AG08396 (cell line): ENCODE data around the gene RMI2.
A peak's percentile ranks its signal among the peaks of the same experiment; 100 is the strongest.

Source experiments
- DNase-seq: peaks from one replicate; pipeline ENCODE4 v3.0.0; 2012; ENCODE audit warnings: low spot score, mixed read lengths

RMI2 gene

DNA sequence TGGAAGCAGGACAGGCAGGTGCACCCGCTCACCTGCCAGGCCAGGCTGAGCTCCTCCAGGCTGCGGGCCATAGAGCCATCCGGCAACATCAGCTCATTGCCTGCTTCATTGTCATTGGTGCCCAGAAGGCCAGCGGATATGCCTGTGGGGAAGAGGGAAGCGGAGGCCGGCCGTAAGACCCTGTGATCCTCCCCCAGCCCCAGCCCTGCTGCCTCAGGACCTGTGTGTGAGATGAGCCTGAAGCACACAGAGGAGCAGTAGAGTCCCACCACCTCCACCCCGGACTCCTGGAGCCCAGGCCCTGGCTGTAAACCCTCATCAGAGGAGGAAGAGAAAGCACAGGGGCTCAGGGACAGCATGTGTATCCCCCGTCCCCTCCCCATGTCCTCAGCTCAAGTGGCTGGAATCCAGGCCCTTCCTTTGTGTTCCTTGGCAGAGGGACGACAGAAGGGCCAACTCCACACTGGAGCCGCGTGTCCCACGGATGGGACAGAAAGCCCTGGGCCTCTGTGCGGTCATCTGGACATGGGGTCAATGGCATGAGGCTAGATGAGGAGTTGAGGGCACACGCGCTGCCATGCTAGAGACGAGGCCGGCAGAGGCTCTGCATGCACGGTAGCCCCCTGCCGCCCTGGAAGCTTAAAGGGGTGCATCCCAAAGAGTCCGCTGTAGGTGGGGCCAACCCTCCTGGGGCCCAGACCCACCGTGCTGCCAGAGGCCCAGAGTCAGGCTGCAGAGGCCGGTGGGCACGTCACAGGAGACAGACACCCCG lies 39.1 kb downstream of the RMI2 start:
- DNase-seq: no peak

DNA sequence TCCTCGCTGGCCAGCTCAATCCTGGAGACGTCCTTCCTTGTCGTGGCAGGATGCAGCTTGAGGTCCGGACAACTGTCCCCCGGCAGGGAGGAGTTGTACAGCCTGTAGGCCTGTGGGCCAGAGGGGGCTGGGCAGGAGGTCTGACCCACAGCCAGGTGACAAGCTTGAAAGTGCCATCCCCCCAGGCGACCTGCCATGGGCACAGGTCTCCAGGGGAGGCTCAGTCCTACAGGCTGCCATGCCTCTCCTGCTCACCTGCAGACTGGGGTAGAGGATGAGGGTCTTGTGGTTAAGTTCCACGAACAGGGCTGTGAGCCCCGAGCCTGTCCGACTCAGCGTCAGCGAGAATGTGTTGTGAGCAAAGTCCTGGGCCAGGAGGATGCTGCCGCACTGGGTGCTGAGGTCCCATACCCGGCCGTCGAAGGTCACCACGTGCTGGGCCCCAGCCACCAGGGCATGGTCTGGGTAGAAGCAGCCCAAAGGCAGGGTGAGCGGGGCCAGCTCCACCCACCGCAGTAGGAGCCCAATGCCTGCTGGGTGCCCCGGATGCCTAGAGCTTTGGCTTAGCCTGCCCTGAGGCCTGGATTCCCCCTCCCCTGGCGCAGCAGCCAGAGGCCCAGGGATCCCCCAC lies 39.8 kb downstream of the RMI2 start:
- no peak for DNase-seq

DNA sequence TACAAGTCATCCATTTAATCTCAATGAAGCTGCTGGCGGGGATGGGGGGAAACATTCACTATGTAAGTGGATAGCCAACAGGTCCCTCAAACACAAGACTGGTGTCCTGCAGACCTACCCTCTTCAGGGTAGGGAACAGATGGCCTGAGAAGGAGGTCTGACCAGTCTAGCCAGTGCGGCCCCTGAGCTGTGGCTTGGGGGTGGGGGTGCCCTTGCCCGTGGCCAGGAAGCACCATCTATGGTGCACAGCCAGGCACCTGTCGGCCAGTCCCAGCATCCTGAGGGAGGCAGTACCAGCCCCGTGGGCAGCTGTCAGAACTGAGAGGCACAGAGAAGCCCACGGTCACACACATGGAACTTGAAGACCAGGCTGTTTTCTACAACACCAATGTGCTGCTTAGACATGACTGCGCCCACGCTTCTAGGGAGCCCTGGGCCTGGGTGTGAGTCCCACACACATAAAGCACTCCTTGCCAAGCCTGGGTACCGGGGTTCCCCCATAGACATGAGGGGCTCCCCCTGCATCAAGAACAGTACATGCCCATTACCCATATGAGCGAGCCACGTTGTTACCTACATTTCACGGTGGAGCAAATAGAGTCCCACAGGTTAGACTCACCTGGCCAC lies 40.9 kb downstream of the RMI2 start:
- DNase-seq: no peak

DNA sequence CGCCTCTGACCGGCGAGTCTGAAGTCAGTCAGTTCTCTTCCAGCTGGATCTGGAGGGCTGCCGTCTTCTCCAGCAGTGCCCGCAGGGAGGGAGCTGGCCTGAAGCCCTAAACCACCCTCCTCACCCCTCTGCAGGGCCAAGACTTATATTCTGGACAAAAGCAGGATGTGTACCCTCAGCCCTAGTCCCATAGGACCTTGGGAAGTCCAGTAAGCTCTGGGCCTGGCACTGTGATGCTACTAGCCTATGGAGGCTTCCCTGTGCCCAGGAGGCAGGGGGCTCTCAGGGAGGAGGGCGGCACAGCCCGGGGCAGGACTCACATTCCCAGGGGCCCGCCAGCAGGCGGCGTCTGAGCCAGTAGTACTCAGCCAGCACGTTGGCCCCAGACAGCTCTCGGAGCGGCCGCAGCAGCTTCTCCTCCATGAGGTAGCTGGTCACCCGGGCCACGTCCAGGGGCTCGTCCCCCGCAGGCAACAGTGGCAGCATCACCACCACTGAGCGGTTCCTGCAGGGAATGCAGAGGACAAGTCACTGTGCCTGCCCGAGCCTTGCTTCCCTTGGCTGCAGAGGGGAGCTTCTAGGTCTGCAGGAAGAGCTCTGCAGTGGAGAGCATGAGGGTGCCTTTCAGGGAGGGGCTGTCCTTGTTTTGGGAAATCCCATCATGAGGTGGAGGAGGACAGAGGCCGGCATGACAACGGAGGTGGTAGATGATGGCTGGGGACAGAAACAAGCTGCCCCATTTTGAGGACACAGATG lies 41.7 kb downstream of the RMI2 start:
- peak; percentile 86 for DNase-seq

DNA sequence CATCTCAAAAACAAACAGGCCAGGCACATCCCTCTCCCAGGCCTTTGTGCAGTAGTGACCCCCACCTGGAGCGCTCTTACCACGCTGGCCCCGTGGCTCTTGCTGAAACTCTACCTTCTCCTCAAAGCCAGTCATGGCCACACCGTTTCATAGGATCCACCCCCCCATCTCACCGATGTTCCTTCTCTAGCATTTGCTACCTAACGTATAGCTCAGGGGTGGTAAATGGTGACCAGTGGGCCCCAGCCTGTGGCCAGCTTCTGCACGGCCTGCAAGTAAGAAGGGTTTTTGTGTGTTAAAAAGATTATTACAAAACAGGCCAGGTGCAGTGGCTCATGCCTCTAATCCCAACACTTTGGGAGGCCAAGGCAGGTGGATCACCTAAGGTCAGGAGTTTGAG lies 43.8 kb downstream of the RMI2 start:
- DNase-seq: no peak

DNA sequence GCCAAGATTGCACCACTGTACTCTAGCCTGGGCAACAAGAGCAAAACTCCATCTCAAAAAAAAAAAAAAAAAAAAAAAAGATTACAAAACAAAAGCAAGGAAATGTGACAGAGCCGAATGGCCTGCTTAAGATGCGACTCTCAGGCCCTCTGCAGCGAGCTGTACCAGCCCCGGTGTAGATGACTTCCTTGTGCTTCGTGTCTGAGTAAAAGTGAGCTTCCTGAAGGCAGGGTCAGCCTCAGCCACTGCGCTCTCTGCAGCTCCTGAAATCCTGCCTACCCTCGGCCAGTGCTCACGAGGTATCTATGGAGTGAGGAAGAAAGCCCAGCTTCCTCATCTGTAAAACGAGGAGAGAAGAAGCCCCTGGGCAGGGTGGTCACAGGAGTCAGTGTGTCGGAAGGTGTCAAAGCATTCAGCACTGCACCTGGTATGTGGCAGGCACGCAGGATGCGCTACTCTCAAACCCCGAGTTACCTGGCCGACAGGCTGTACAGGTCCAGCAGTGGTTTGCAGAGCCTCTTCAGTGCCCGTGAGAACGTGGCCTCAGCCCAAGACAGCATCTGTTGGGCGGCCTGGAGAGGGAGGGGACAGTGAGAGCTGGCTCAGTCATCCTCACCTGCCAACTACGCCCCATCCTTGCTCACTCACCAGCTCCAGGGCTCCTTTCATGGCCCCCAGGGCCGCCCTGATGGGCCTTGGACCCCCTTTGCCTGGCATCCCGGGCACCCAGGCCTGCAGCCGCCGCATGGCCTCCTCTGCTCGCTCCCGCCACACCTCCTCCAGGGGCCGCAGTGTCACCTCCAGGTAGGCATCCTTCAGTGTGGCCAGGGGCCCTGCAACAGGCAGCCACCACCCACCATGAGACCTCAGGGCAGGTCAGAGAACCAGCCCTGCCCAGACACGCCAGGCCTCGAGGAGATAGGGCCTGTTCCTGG lies 44.6 kb downstream of the RMI2 start:
- DNase-seq: no peak

DNA sequence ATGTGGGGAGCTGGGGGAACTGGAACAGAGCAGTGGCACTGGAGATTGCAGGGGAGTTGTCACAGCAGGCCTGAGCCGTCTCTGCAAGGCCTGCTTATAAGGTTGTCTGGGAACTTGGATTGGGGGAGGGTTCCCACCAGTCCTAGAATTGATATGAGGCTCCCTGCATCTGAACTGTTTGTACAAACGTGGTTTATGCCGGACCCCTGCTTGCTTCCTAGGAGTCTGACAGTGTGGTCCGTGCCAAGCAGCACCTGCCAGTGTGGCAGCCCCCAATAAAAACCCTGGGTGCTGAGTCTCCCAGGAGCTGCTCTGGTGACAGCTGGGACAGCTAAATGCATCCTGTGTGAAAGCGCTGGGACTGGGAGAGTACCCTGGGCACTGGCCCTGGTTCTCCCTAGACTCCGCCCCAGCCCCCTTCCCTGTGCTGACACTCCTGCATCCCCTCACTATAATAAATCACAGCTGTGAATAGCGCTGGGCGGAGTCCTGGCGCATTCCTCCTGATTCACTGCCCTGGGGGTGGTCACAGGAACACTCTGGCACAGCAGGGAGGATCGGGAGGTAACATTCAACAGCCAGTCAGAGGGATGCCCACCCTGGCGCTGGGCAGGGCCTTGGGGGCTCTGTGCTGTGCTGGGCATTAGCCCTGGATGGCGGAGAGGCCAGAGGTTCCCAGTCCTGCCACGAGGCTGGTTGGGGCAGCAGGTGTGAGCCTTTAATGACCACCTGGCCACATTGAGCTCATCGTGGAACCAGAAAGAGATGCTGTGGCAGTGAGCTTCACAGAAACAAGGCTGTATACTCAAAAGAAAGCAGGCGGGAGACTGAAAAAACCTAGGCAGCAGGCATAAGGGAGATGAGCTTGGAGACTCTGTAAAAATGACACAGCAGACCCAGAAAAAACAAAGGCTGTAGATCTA lies 45.6 kb downstream of the RMI2 start:
- no peak for DNase-seq

DNA sequence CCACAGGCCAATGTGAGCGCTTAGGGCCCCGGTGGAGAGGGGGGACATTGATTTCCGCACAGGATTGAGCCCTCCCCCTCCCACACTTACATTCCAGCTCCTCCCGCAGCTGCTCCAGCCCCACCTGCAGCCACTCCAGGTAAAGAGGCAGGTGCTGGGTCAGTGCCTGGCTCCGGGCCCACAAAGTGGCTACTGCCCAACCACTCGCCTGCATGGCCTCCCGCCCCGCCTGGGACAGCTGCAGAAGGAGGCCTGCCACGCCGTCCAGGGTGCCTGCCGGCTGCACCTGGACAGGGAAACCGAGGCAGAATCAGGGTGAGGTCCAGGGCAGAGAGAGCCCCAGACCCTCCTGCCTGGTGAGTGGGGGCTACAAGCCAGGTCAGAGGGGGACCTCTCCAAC lies 46.3 kb downstream of the RMI2 start:
- no peak for DNase-seq

DNA sequence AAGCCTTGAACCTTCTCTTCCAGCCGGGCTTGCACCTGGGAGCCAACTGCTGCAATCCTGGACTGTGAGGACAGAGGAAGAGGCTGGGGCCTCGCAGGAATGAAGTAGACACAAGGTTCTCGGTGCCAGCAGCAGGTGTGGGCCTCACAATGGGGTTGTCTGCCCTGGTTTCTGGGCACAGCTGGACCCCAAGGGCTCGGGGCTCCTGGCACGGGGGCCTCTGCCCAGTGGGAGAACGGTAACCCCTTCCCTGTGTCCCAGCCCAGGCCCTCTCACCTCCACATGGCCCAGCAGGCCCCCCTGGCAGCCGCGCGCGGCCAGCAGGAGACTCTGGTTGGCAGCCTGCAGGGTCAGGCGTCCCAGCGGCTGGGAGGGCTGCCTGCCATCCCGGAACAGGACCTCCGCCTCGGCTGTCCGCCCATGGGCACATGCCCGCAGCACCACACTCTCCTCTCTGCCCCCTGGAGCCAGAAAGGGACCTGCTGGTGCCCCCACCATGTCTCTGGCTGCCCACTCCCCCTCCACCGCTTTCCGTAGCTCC lies 46.9 kb downstream of the RMI2 start:
- no peak for DNase-seq

DNA sequence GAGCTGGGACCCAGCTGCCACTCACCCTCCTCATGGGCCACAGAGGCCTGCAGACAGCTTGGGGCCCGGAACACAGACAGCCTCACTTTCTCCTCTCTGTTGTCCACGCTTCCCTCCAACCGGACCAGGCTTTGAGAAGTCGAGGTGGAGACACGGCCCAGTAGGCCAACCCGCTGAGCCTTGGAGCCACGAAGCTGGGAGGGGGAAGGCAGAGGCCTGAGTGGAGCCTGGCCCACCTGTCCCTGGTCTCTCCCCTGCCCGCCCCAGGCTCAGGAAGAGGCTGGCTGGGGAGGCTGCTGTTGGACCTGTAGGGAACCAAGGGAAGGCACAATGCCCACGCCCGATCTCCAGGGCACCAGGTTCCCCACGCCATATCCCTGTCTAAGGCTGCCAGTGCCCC lies 48.1 kb downstream of the RMI2 start:
- no peak for DNase-seq

DNA sequence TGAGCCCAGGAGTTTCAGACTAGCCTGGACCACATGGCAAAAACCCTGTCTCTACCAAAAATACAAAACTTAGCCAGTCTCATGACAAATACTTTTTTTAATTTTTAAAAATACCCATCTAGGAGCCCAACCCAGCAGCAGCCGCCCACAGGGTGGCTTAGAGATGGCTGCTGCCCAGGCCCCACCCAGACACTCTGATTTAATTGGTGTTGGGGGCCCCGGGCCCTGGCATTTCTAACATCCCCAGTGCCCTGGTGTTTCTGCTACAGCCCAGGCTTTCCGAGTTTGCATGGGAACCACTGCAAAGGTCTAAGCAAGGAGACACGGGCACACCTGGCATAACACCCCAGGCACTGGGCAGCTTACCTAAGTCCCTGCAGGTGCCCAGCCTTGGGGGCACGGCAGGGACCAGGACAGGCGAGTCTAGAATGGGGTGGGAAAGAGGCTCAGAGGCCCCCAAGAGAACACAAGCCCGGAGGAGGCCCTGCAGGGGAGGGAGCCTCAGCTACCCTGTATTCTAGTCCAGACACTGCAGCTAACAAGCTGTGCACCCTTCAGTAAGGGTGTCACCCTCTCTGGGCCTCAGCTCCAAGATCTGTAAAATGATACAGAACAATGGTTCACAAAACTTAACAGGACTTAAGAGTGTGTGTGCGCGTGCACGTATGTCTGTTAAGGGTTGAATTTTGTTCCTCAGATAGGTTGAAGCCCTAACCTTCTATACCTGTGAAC lies 48.8 kb downstream of the RMI2 start:
- DNase-seq: no peak

DNA sequence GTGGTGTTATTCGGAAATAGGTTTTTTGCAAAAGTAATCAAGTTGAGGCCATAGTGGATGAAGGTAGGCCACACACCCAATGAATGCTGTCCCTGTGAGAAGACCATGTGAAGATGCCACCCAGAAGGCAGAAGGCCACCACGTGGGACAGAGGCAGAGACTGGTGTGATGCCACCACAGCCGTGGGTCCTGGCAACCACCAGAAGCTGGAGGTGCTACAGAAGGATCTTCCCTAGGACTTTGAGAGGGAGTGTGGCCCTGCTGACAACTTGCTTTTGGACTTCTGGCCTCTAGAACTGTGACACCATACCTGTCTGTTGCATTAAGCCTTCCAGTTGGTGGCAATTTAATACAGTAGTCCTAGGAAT lies 49.3 kb downstream of the RMI2 start:
- DNase-seq: no peak

DNA sequence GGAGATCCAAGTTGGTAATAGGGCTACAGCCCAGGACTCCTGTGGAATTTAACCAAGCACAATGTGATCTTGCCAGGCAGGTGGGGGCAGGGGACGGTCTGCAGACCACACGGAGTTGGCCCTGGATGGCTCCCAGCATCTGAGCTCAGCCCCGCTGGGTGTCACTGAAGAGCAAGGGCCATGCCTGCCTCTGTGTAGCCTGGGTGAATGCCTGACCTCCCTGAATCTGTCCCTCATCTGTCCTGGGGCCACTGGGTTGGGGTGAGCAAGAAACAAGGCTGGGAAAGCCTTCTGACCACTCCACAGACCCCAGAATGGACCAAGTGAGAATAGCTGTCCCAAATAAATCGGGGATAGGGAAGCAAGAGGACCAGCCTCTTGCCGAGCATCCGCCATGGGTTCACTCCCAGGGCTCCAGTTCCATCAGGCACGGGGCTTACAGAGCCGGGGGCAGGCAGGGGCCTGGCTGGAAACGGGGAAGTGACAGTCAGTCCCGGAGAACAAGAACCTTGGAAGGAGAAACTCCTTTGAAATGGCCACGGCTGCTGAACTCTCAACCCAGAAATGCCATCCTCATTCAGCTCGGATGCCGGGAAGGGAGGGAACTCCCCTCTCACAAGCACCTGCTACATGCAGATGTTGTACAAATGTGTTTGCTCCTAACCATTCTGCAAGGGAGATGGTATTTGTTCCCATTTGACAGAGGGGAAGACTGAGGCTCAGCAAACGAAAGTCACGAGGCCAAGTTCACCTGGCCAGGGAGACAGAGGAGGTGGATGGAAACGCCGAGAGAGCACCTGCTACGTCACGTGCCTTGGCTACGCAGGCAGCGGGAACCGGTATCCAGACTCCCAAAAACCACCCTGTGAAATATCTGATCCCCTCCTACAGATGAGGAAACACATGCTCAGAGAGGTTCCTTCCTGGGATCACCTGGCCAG lies 50.0 kb downstream of the RMI2 start:
- no peak for DNase-seq

DNA sequence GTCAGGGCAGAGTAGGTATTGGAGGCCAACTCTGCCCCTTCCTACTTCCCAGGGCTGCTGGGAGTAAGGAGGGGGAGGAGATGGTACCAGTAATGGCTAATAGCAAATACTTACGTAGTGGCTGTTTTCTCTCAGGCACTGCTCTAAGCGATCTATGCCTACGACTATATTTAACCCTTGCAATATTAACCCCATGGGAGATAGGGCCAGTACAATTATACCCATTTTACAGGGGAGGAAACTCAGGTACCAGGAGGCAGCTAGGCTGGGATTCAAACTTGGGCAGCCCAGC lies 50.6 kb downstream of the RMI2 start:
- DNase-seq: no peak

DNA sequence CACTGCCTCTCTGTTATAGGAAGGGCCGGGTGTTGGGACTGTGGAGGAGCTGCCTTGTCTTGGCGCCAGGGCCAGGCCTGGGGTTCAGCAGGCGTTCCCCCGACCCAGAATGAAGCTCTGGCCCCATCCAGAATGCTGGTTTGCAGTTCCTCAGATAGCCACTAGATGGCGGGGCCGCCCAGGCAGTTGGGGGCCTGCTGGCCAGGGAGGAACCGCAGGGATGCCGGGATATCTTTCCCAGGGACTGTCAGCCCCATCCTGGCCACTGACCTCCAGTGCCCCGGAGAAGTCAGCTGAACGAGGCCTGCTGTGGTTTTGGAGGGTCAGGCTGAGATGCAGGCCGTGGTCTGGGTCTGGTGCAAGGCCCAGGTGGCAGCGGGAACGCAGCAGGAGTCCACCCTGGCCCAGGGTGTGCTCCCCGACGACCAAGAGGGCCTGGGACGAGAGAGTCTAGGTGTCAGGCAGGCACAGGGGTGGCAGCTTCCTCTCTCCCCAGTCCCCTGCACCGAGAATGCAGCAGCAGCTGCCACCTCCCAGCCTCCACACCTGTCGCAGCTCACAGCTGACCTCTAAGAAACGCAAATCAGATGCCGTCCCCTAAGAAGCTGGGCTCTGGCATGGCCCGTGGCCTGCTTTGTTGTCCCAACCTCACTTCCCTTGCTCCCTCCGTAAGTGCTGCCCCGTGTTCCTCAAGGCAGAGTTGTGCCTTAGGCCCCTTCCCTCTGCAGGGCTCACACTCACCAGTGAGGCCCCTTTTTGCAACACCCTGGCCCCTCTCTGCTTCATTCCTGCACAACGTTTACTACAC lies 51.2 kb downstream of the RMI2 start:
- DNase-seq: peak; percentile 93

DNA sequence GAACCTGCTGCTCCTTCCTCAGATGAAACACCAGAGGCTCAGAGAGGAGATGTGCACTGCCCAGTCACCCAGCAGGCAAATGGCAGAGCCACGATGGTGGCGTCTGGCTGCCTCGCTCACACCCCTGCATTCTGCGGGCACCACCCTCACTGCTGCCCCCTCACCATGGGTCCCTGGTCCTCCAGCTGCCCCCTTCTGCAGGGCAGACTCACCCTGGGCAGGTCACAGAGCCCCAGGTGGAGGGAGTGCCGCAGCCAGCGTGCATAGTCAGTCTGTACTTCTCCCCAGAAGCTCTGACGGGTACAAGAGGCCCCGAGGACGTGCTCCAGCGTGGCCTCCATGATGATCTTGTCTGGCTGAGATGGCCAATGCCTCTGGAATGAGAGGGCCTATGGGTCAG lies 52.9 kb downstream of the RMI2 start:
- no peak for DNase-seq

DNA sequence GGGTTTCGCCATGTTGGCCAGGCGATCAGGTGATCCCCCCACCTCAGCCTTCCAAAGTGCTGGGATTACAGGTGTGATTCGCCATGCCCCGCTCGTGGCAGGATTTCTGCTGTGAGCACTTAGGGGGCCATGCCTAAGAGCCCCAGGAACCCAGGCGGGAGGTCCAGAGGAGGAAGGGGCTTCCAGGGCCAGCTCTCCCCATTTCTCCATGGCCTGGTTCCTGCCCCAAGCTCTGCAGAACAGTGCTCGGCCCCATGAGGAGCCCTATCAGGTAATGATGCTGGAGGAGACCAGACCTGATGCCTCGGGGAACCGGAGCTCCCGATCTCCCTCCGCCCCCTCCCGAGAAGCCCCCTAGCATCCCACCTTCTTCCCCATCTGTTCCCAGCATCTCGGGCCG lies 53.6 kb downstream of the RMI2 start:
- no peak for DNase-seq
